Astrocyte (in vitro differentiated cells and primary cell): Measurements from ENCODE around the gene FAXC. TPM values are rescaled to one million over a fixed set of nuclear protein-coding genes. Genes with fewer than 3 reads are reported as not detected.
"Not testable (repeated sequence)": the region's sequence is repeated elsewhere in the genome, so short reads cannot be mapped to it uniquely, and the experiment has no call there.

Experiments
- DNase-seq: peaks from one replicate; pipeline ENCODE4 v3.0.0-alpha.2; 2010; ENCODE audit warnings: low read depth
- FAIRE-seq: peaks from 2 replicates; lab custom pipeline; 2011; peaks lifted over from hg19 to GRCh38; lab: Jason Lieb, UNC
- H2AFZ ChIP-seq: 2 replicates; pipeline ENCODE4 v1.6.0; 2012; ENCODE audit warnings: low read depth, low read length, inconsistent platforms
- H3K27ac ChIP-seq: 2 replicates; pipeline ENCODE4 v1.5.1; 2011; ENCODE audit warnings: low read depth, low read length, inconsistent platforms
- H3K27me3 ChIP-seq: 2 replicates; pipeline ENCODE4 v1.6.0; 2011; ENCODE audit warnings: low read length, inconsistent platforms; ENCODE audit not compliant: insufficient read depth
- H3K36me3 ChIP-seq: 2 replicates; pipeline ENCODE4 v1.5.1; 2011; ENCODE audit warnings: low read length, inconsistent platforms; ENCODE audit not compliant: insufficient read depth
- H3K4me1 ChIP-seq: 2 replicates; pipeline ENCODE4 v1.5.1; 2011; ENCODE audit warnings: low read length, inconsistent platforms; ENCODE audit not compliant: insufficient read depth
- H3K4me2 ChIP-seq: 2 replicates; pipeline ENCODE4 v1.6.0; 2012; ENCODE audit warnings: low read length, inconsistent platforms
- H3K4me3 ChIP-seq: 2 replicates; pipeline ENCODE4 v1.5.1; 2011; ENCODE audit warnings: low read depth, mild to moderate bottlenecking, low read length, inconsistent platforms; ENCODE audit not compliant: insufficient read depth
- H3K79me2 ChIP-seq: 2 replicates; pipeline ENCODE4 v1.6.0; 2012; ENCODE audit warnings: mild to moderate bottlenecking, low read length, inconsistent platforms; ENCODE audit not compliant: insufficient read depth
- H3K9ac ChIP-seq: 2 replicates; pipeline ENCODE4 v1.6.0; 2012; ENCODE audit warnings: mild to moderate bottlenecking, low read length, inconsistent platforms
- H3K9me3 ChIP-seq: 2 replicates; pipeline ENCODE4 v1.5.1; 2012; ENCODE audit warnings: low read depth, mild to moderate bottlenecking, low read length, inconsistent platforms; ENCODE audit not compliant: insufficient read depth
- H4K20me1 ChIP-seq: 2 replicates; pipeline ENCODE4 v1.6.0; 2012; ENCODE audit warnings: low read length, inconsistent platforms; ENCODE audit not compliant: insufficient read depth
- H3K27ac Mint-ChIP-seq: one replicate; pipeline ENCODE4 v1.8.0; 2021; ENCODE audit warnings: mild to moderate bottlenecking, mixed read lengths; ENCODE audit not compliant: unreplicated experiment
- H3K27me3 Mint-ChIP-seq: one replicate; pipeline ENCODE4 v1.8.0; 2021; ENCODE audit warnings: low read depth, mixed read lengths; ENCODE audit not compliant: unreplicated experiment
- H3K36me3 Mint-ChIP-seq: one replicate; pipeline ENCODE4 v1.8.0; 2021; ENCODE audit warnings: low read depth, mixed read lengths; ENCODE audit not compliant: unreplicated experiment
- H3K4me1 Mint-ChIP-seq: one replicate; pipeline ENCODE4 v1.8.0; 2021; ENCODE audit warnings: low read depth, mixed read lengths; ENCODE audit not compliant: unreplicated experiment
- H3K4me3 Mint-ChIP-seq: one replicate; pipeline ENCODE4 v1.8.0; 2021; ENCODE audit warnings: mild to moderate bottlenecking, moderate library complexity, mixed read lengths; ENCODE audit not compliant: unreplicated experiment
- H3K9me3 Mint-ChIP-seq: one replicate; pipeline ENCODE4 v1.8.0; 2021; ENCODE audit warnings: mild to moderate bottlenecking, mixed read lengths; ENCODE audit not compliant: unreplicated experiment
- CTCF ChIP-seq: IDR thresholded peaks from 2 replicates; pipeline ENCODE4 v1.5.1; 2011; ENCODE audit warnings: low read depth, mild to moderate bottlenecking, inconsistent platforms, low read length, moderate library complexity; ENCODE audit not compliant: insufficient read depth
- EZH2 ChIP-seq: IDR thresholded peaks from 2 replicates; pipeline ENCODE4 v1.6.1; 2012; ENCODE audit warnings: mild to moderate bottlenecking, low read length, inconsistent platforms; ENCODE audit not compliant: insufficient read depth
- total RNA-seq: library from RNA; stranded (reverse); gene quantifications from 2 replicates; pipeline ENCODE4 v1.2.1, GENCODE V29; 2021

The FAXC gene
- total RNA-seq, 1 donor from 2014 or later, result 9.9 TPM

GRCh38 chr6:99344289-99344688 lies 5.2 kb downstream of the FAXC start:
- Histone ChIP-seq H3K27me3 (no peaks in the 10 kb centered on the region), H3K36me3 (no peaks in the 10 kb centered on the region), H3K9me3 (no peaks in the 10 kb centered on the region), H3K4me3 (no peak overlapping the region), H2AFZ (no peak overlapping the region), H4K20me1 (no peaks in the 10 kb centered on the region), H3K79me2 (no peaks in the 10 kb centered on the region), H3K4me1 (peaks cover 8% of the 10 kb centered on the region), H3K9ac (no peak overlapping the region), H3K27ac (no peak overlapping the region), H3K4me2 (peak overlapping the region; percentile 70)
- no peak overlapping the region for H3K27ac Mint-ChIP-seq
- DNase-seq (peak; percentile 70), FAIRE-seq (no peak)
- peaks cover 2% of the 10 kb centered on the region for H3K9me3 Mint-ChIP-seq
- no peaks in the 10 kb centered on the region for H3K27me3 Mint-ChIP-seq
- H3K36me3 Mint-ChIP-seq, result peaks cover 3% of the 10 kb centered on the region
- H3K4me1 Mint-ChIP-seq, result peaks cover 11% of the 10 kb centered on the region
- TF ChIP-seq EZH2, result no peak
- no peak for TF ChIP-seq CTCF
- H3K4me3 Mint-ChIP-seq, result no peak overlapping the region

GRCh38 chr6:99341862-99342455 lies 7.5 kb downstream of the FAXC start:
- FAIRE-seq (no peak), DNase-seq (no peak)
- H3K9me3 ChIP-seq, result no peaks in the 10 kb centered on the region
- TF ChIP-seq CTCF, result no peak
- no peak for TF ChIP-seq EZH2
- H3K4me2 ChIP-seq, result no peak overlapping the region
- H3K4me1 Mint-ChIP-seq, result peaks cover 11% of the 10 kb centered on the region
- no peak overlapping the region for H3K4me3 ChIP-seq
- peaks cover 3% of the 10 kb centered on the region for H3K36me3 Mint-ChIP-seq
- no peaks in the 10 kb centered on the region for H3K27me3 ChIP-seq
- peaks cover 2% of the 10 kb centered on the region for H3K9me3 Mint-ChIP-seq
- no peaks in the 10 kb centered on the region for H4K20me1 ChIP-seq
- no peaks in the 10 kb centered on the region for H3K36me3 ChIP-seq
- no peak overlapping the region for H3K4me3 Mint-ChIP-seq
- no peak overlapping the region for H3K27ac ChIP-seq
- no peak overlapping the region for H3K27ac Mint-ChIP-seq
- no peak overlapping the region for H2AFZ ChIP-seq
- no peaks in the 10 kb centered on the region for H3K4me1 ChIP-seq
- no peak overlapping the region for H3K9ac ChIP-seq
- H3K27me3 Mint-ChIP-seq, result no peaks in the 10 kb centered on the region
- H3K79me2 ChIP-seq, result no peaks in the 10 kb centered on the region

GRCh38 chr6:99338188-99338587 lies 11.3 kb downstream of the FAXC start:
- TF ChIP-seq EZH2 (no peak), CTCF (no peak)
- Mint-ChIP-seq H3K4me1 (peaks cover 3% of the 10 kb centered on the region), H3K36me3 (no peaks in the 10 kb centered on the region)

GRCh38 chr6:99335298-99335697 lies 14.2 kb downstream of the FAXC start:
- H3K9me3 Mint-ChIP-seq, FAIRE-seq: not testable (repeated sequence)
- H3K27ac Mint-ChIP-seq, result peak overlapping the region; percentile 38

More at GRCh38 chr6:99338188-99338587, 11.3 kb downstream of the FAXC start:
- DNase-seq (no peak), FAIRE-seq (no peak)
- Histone ChIP-seq H4K20me1 (no peaks in the 10 kb centered on the region), H3K9me3 (no peaks in the 10 kb centered on the region), H3K27ac (no peak overlapping the region), H2AFZ (no peak overlapping the region), H3K4me3 (no peak overlapping the region), H3K4me2 (no peak overlapping the region), H3K79me2 (no peaks in the 10 kb centered on the region), H3K4me1 (no peaks in the 10 kb centered on the region), H3K9ac (no peak overlapping the region), H3K27me3 (no peaks in the 10 kb centered on the region), H3K36me3 (no peaks in the 10 kb centered on the region)
- H3K4me3 Mint-ChIP-seq, result no peak overlapping the region
- H3K27ac Mint-ChIP-seq, result no peak overlapping the region
- H3K9me3 Mint-ChIP-seq, result peaks cover 2% of the 10 kb centered on the region
- no peaks in the 10 kb centered on the region for H3K27me3 Mint-ChIP-seq

More at GRCh38 chr6:99335298-99335697, 14.2 kb downstream of the FAXC start:
- H3K79me2 ChIP-seq, H2AFZ ChIP-seq, H3K36me3 ChIP-seq, H3K9ac ChIP-seq, H3K9me3 ChIP-seq, H3K27me3 ChIP-seq, H3K4me2 ChIP-seq, H3K27me3 Mint-ChIP-seq, H3K4me1 ChIP-seq, H3K4me1 Mint-ChIP-seq, H4K20me1 ChIP-seq, H3K27ac ChIP-seq, H3K4me3 ChIP-seq, H3K36me3 Mint-ChIP-seq, DNase-seq, H3K4me3 Mint-ChIP-seq: not testable (repeated sequence)
